Lower leg skin (tissue), 3 donors: ENCODE measurements around the gene CDON.

Experiments used
- POLR2A ChIP-seq, 2 donors: fragments of 450-650 bp; IDR thresholded peaks; one replicate each; pipeline ENCODE4 v1.6.1; 2016 to 2017; ENCODE audit warnings: antibody characterized with exemption in 2 of 2, mild to moderate bottlenecking in 1 of 2, moderate library complexity in 1 of 2
- TF ChIP-seq, protein P1 (sequence below), 3 donors: fragments of 450-650 bp; IDR thresholded peaks; one replicate each; pipeline ENCODE4 v1.5.1; 2016; ENCODE audit warnings: antibody characterized with exemption in 3 of 3, mild to moderate bottlenecking in 3 of 3, moderate library complexity in 2 of 3

DNA sequence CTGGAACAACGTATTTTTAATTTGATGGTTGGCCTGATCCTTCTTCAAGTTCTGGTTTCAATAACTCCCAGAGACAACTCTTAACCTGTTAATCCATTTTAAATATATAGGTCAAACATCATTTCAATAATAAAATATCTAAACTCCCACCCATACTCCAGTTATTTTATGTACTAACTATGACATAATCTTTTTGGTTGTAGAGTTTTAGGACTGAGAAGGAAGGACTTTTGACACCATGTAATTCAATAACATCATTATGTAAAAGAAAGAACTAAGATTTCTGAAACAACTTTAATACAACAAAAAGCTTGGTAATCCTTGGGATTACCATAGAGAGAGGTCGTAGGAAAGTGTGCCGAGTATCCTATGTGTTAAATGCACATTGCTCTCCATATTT lies 85.3 kb downstream of the CDON start:
- TF ChIP-seq, protein P1, sequence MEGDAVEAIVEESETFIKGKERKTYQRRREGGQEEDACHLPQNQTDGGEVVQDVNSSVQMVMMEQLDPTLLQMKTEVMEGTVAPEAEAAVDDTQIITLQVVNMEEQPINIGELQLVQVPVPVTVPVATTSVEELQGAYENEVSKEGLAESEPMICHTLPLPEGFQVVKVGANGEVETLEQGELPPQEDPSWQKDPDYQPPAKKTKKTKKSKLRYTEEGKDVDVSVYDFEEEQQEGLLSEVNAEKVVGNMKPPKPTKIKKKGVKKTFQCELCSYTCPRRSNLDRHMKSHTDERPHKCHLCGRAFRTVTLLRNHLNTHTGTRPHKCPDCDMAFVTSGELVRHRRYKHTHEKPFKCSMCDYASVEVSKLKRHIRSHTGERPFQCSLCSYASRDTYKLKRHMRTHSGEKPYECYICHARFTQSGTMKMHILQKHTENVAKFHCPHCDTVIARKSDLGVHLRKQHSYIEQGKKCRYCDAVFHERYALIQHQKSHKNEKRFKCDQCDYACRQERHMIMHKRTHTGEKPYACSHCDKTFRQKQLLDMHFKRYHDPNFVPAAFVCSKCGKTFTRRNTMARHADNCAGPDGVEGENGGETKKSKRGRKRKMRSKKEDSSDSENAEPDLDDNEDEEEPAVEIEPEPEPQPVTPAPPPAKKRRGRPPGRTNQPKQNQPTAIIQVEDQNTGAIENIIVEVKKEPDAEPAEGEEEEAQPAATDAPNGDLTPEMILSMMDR (IDR thresholded peaks at IDR 0.05), result no peak
- TF ChIP-seq POLR2A (IDR thresholded peaks at IDR 0.05), result no peak
